Measurements from ENCODE around the gene LTBP4. TPM values are rescaled to one million over a fixed set of nuclear protein-coding genes. Genes with fewer than 3 reads are reported as not detected.

The LTBP4 gene
- total and polyA plus RNA-seq, 2 of the 13 experiments (the other 11 are each of a cell fraction or from before 2014, with no cell fraction given), result 0.86 to 2.3 TPM

- peak; percentile 41 for TF ChIP-seq STAG1 (CRISPR knock-in tag; IDR thresholded peaks at IDR 0.05)
- no peak for TF ChIP-seq ATF2 (CRISPR knock-in tag; IDR thresholded peaks at IDR 0.05)
- TF ChIP-seq ZNF770 (CRISPR knock-in tag; IDR thresholded peaks at IDR 0.05), result no peak
- TF ChIP-seq ZNF407 (CRISPR knock-in tag; IDR thresholded peaks at IDR 0.05; ENCODE audit: not compliant biosample characterization), result peak; percentile 19
- peak; percentile 71 for TF ChIP-seq UBTF (CRISPR knock-in tag; IDR thresholded peaks at IDR 0.05)
- TF ChIP-seq ZNF839 (CRISPR knock-in tag; IDR thresholded peaks at IDR 0.05; ENCODE audit: borderline replicate concordance), result 0 out of 2 replicates have a peak, but pooled peaks have one; percentile 24
- 0 out of 2 replicates have a peak, but pooled peaks have one; percentile 34 for TF ChIP-seq CHCHD3 (CRISPR knock-in tag; IDR thresholded peaks at IDR 0.05)
- no peak for TF ChIP-seq ZKSCAN5 (CRISPR knock-in tag; IDR thresholded peaks at IDR 0.05)
- no peak for TF ChIP-seq PRDM4 (CRISPR knock-in tag; IDR thresholded peaks at IDR 0.05; ENCODE audit: borderline replicate concordance)
- 0 out of 2 replicates have a peak, but pooled peaks have one; percentile 45 for TF ChIP-seq ZMAT3 (CRISPR knock-in tag; conservative IDR thresholded peaks at IDR 0.05)
These were observed 4.2 kb downstream of the LTBP4 start (continued) for GRCh38 chr19:40605216-40605971.

All from HepG2 (cell line).